Osteoblast (primary cell): Measurements from ENCODE around the gene SPATA1. TPM values are rescaled to one million over a fixed set of nuclear protein-coding genes. Genes with fewer than 3 reads are reported as not detected.

Source experiments
- DNase-seq: peaks from one replicate; pipeline ENCODE4 v3.0.0; 2011; ENCODE audit warnings: low spot score, mixed read lengths; ENCODE audit not compliant: insufficient read length; ENCODE audit errors: missing footprints
- H2AFZ ChIP-seq: 2 replicates; pipeline ENCODE4 v1.6.0; 2011; ENCODE audit warnings: mild to moderate bottlenecking, low read length
- H3K27ac ChIP-seq: 2 replicates; pipeline ENCODE4 v1.5.1; 2011; ENCODE audit warnings: mild to moderate bottlenecking, low read depth, low read length, moderate library complexity
- H3K27me3 ChIP-seq: 2 replicates; pipeline ENCODE4 v1.6.0; 2012; ENCODE audit warnings: mild to moderate bottlenecking, control low read depth, inconsistent platforms, low read length, moderate library complexity; ENCODE audit not compliant: insufficient read depth
- H3K36me3 ChIP-seq: 2 replicates; pipeline ENCODE4 v1.5.1; 2011; ENCODE audit warnings: mild to moderate bottlenecking, low read length, control low read depth, moderate library complexity; ENCODE audit not compliant: insufficient read depth
- H3K4me1 ChIP-seq: 2 replicates; pipeline ENCODE4 v1.5.1; 2011; ENCODE audit warnings: mild to moderate bottlenecking, low read length, control low read depth, moderate library complexity; ENCODE audit not compliant: insufficient read depth
- H3K4me2 ChIP-seq: 2 replicates; pipeline ENCODE4 v1.6.0; 2011; ENCODE audit warnings: mild to moderate bottlenecking, low read length; ENCODE audit not compliant: insufficient read depth
- H3K4me3 ChIP-seq: fragments of 200-600 bp; sonication (generic); 3 replicates; pipeline ENCODE4 v1.5.1; 2012; ENCODE audit warnings: mild to moderate bottlenecking, low read length, inconsistent platforms; ENCODE audit not compliant: insufficient read depth
- H3K79me2 ChIP-seq: 2 replicates; pipeline ENCODE4 v1.6.0; 2012; ENCODE audit warnings: mild to moderate bottlenecking, low read length, control low read depth, inconsistent platforms; ENCODE audit not compliant: insufficient read depth
- H3K9me3 ChIP-seq: 2 replicates; pipeline ENCODE4 v1.5.1; 2011; ENCODE audit warnings: low read depth, low read length, control low read depth
- H4K20me1 ChIP-seq: 2 replicates; pipeline ENCODE4 v1.6.0; 2012; ENCODE audit warnings: mild to moderate bottlenecking, low read length, control low read depth; ENCODE audit not compliant: insufficient read depth
- CTCF ChIP-seq: IDR thresholded peaks from 2 replicates; pipeline ENCODE4 v1.5.1; 2011; ENCODE audit warnings: mild to moderate bottlenecking, low read depth, low read length, moderate library complexity; ENCODE audit errors: extremely low read depth
- total RNA-seq: library from RNA; depleted of rRNA; stranded (reverse); fragments of >200 nt; gene quantifications from 2 replicates; pipeline ENCODE4 v1.2.3, GENCODE V29; 2012

The SPATA1 gene
- total RNA-seq, 1 donor: 1.8 TPM

- H3K4me2 ChIP-seq: no peak overlapping the region
- H3K9me3 ChIP-seq: no peaks in the 10 kb centered on the region
- peak; percentile 69 for DNase-seq
- no peaks in the 10 kb centered on the region for H3K27me3 ChIP-seq
- no peak for TF ChIP-seq CTCF
- no peak overlapping the region for H3K4me3 ChIP-seq
- no peaks in the 10 kb centered on the region for H3K79me2 ChIP-seq
- H3K4me1 ChIP-seq: no peaks in the 10 kb centered on the region
- H3K27ac ChIP-seq: no peak overlapping the region
- H3K36me3 ChIP-seq: no peaks in the 10 kb centered on the region
- no peaks in the 10 kb centered on the region for H4K20me1 ChIP-seq
- H2AFZ ChIP-seq: no peak overlapping the region
These were observed 19.6 kb downstream of the SPATA1 start for GRCh38 chr1:84525779-84526178.

- Histone ChIP-seq H4K20me1 (no peaks in the 10 kb centered on the region), H3K4me2 (no peak overlapping the region), H3K4me3 (no peak overlapping the region), H3K27me3 (no peaks in the 10 kb centered on the region), H3K27ac (no peak overlapping the region), H3K79me2 (no peaks in the 10 kb centered on the region), H3K9me3 (no peaks in the 10 kb centered on the region), H3K36me3 (peaks cover 9% of the 10 kb centered on the region), H2AFZ (no peak overlapping the region), H3K4me1 (peaks cover 4% of the 10 kb centered on the region)
- TF ChIP-seq CTCF: no peak
- DNase-seq: no peak
These were observed 32.4 kb downstream of the SPATA1 start for GRCh38 chr1:84538599-84538998.

- no peak overlapping the region for H3K27ac ChIP-seq
- H3K36me3 ChIP-seq: peaks cover 9% of the 10 kb centered on the region
- H3K4me1 ChIP-seq: peaks cover 4% of the 10 kb centered on the region
- no peaks in the 10 kb centered on the region for H3K9me3 ChIP-seq
- TF ChIP-seq CTCF: no peak
- no peak overlapping the region for H3K4me3 ChIP-seq
- no peak overlapping the region for H2AFZ ChIP-seq
- H4K20me1 ChIP-seq: no peaks in the 10 kb centered on the region
- DNase-seq: peak; percentile 68
- H3K79me2 ChIP-seq: no peaks in the 10 kb centered on the region
- H3K4me2 ChIP-seq: peak overlapping the region; percentile 22
- no peaks in the 10 kb centered on the region for H3K27me3 ChIP-seq
These were observed 33.8 kb downstream of the SPATA1 start for GRCh38 chr1:84539972-84540371.

- Histone ChIP-seq H3K4me1 (peaks cover 4% of the 10 kb centered on the region), H3K9me3 (no peaks in the 10 kb centered on the region), H3K4me3 (no peak overlapping the region), H3K36me3 (peaks cover 9% of the 10 kb centered on the region), H2AFZ (no peak overlapping the region), H3K79me2 (no peaks in the 10 kb centered on the region), H3K4me2 (peak overlapping the region; percentile 22), H3K27ac (peak overlapping the region; percentile 35), H4K20me1 (no peaks in the 10 kb centered on the region), H3K27me3 (no peaks in the 10 kb centered on the region)
- DNase-seq: no peak
- TF ChIP-seq CTCF: no peak
These were observed 34.6 kb downstream of the SPATA1 start for GRCh38 chr1:84540759-84541158.
